NCI-H187 treated with DMSO at 0.1 percent for 48 hours (cell line): ENCODE measurements around the gene HOXB7.

Experiments
- DNase-seq: peaks from one replicate; lab custom pipeline; 2025; lab: John Stamatoyannopoulos, UW

HOXB7 gene

DNA sequence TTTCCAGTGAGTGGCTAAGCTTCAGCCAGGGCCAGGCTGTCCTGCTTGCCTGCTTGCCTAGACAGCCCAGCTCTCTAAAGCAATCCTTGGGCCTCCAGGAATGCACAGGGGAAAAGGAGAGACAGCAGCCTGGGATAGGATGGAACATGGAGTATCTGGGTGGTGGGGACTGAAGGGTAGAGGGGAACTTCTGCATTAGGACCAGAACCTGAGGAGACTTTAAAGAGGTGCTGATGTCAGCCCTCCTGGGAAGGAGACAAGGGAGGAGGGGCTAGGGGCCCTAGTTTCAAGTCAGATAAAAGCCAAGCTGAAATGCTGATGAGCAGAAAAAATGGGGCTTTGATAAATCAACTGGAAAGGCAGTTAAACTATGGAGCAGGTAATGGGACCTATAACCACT is 1.8 kb downstream of the HOXB7 start:
- DNase-seq: no peak

DNA sequence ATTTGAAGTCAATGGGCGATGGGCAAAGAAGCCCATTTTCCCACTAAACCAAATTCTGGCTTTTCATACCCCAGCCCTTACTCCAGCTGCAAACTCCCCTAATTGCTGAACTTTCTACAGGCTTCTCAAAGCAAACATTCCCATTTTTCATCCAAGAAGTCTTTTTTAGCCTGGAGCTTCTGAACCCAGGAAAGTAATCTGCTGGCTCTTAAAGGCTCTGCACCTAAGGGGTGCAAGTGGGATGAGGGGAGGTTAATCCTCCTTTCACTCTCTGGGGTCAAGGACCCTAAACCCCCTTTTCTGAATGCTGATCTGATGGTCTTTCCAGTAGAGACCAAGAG is 2.4 kb downstream of the HOXB7 start:
- no peak for DNase-seq

DNA sequence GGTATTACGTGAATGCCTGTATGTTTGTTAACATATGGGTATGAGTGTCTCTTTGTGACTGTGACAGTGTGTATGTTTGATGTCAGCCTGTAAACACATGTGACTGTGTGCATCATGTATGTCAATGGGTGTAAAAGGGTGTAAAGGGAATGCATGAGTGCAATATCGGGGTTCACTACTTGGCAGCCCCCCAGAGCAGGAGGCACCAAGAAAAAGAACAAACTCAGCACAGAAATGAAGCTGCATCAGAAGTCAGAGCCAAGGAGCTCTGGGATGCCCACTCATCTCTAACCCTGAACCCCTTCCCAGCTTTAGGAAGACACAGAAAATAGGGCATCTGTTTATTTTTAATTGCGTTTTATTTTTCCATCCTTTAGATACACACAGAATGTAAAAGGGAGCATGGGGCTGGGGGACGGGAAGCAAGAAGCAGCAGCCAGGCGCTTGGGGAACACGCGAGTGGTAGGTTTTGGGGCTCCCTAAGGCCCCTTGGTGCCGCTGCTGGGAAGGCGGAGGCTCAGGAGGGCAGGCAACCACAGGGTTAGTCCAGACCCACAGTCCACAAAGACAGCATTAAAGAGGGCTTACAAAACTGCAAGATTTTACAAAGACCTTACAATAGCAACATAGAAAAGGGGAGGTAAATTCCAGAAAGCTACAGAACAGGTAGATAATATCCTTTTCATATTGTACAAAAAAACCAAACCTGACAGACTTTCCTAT is 3.8 kb downstream of the HOXB7 start:
- no peak for DNase-seq

DNA sequence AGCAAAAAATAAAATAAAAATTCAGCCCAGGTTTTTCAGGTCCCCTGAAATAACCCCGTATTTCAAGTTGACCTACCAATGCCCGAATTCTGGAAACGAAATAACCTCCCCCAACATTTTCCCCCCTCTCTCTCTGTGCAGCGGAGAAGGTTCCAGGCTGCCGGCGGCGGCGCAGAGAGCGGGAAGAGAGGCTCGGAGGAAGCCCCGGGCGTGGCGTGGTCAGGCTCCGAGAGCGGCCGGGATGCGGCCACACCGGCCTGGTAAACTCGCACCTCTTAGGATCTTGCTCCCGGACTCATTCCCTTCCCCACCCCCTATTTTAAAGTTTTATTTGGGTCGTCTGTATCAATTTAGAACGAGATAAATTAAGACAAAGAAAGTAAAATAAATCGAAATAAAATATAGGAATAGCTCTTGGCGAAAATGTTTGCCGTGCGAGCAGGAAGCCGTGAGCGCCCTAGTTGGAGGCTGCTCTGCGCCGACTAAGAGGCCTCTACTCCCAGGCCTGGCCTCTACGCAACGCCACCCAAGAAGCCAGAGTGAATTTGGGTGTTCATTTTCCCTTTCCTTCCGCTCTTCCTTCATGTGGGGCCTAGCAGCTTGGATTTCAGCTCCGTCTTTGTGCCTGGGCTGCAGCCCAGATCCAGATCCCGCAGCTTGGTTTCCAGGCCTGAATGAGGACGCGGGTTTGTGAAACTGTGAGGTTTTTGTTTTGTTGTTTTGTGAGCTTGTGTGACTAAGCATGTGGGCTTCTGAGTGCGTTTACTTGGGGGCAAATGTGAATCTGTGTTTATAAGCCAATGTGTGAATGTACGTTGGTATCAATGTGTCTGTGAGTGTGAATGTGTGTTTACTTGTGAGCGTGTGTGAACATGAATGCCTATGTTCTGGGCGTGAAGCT is 4.6 kb downstream of the HOXB7 start:
- no peak for DNase-seq

DNA sequence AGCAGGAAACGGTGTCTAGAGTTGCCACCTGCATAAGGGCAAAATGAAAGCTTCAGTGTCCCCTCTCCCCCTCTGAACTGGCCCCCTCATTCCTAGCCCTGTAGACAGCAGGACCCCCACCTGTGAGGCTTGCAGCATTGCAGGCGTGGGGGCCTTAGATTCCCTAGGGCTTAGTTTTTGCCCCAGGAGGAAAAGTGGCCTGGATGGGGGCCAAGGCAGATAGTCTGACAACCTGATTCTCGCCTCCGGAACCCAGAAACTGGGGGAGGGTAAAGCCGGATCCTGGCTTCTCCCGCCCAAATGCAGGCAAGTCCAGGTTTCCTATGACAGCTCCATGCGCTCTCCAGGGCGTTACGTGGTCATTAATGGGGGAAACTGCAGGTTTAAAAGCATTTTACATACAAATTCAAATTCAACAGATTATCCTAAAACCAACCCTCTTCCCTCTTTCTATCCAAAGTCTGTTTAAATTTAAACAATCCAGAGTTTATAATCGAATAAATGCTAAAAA is 5.4 kb downstream of the HOXB7 start:
- DNase-seq: no peak

DNA sequence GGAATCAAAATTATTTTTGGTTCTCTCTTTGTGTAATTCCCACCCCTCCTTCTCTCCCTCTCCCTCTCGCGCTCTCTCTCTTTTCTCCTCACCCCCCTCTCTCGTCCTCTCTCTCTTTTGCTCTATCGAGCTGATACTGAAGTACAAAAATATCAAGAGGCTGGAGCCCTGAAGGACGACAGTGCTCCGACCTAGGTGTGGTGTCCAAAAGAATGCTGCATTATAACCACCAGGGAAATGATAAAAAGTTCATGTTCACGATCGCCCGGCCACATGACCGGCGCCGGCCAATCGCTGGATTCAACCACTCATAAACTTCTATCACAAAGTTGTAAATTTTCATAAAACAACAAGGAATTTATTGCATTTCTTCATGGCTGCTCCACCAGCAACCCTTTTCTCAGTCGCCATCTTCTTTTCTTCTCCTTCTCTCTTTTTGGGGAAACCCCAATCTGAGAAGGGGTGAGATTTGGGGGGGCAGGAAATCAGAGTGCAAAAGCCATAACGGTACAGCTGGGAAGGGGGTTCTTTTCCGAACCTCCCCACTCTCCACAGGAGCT is 6.0 kb downstream of the HOXB7 start, which contains the start of gene HOXB6:
HOXB6 (minus strand) TSS at position 217 of the 560 bp plus-strand sequence. CDS start 6,836 bp downstream, outside the sequence.
- DNase-seq: no peak

DNA sequence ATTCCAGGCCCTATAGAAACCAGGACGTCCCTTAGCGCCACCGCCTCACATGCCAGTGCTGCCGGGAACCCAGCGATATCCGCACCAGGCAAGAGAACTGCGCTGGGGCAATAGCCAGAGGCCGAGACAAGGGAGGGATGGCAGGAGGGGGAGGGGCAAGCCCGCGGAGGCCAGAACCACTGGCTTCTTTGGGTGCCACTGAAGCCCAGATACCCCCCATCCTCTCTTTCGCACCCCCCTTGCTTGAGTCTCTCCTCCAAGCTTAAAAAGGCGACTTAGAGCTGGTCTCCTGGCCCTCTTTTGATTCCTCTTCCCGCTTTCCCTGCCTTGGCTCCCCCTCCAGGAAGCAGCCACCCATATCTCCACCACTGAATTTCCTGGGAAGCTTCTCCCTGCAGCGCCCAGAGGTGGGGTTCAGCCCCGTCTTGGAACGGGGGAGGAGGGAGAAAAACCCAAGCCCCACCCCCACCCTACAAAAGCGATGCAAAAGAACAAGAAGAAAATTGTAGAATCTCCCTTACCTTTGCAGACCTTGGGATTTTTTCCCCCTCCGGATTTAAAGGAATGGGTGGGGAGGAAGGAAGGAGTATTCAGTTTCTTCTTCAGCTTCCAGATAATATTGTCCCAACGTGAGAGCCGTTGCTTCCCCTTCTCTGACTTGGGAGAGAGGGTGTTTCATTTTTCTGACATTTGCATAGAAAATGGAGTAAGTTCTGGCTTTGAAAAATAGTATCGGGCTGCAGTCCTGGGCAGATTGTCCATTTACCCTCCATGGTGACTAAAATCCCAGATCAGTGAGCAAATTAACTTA is 6.7 kb downstream of the HOXB7 start:
- DNase-seq: no peak

DNA sequence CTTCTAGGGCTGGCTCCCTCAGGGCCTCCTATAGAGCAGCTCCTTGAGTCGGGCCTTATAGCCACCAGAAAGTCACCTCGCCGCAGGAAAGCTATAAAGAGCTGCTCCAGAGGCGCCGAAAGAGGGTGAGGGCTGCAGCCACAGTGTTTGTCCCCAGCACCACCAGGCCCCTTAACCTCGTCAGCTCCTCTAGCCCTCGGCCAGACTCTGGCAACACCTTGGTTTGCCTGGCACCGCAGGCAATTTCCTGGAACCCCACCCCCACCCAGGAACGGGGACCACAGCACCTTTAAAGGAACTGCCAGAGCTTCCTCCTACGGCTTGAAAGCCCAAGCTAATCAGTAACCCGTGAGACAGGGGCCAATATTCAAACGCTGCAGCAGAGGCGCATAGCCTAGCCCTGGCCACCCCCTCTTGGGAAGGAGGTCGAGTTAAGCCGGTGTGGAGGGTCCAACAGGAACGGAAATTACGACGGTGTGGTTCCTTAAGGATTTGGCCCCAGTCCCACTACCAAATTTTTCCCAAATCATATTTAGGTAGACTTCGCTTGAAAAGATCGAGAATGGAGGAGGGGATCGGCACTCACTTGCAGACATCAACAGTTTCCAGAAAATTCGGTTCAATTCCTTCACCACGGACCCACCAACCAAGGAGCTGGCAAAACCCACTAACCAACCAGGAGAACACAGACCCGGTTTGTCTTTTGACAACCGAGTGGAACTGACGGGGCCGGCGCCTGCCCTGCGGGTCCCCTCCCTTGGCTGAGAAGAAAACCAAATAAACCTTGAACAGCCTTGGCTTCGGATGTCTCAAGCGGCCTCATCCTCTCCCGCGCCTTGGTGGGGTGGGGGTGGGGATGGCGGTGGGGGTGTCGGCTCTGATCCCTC is 9.0 kb downstream of the HOXB7 start:
- no peak for DNase-seq

DNA sequence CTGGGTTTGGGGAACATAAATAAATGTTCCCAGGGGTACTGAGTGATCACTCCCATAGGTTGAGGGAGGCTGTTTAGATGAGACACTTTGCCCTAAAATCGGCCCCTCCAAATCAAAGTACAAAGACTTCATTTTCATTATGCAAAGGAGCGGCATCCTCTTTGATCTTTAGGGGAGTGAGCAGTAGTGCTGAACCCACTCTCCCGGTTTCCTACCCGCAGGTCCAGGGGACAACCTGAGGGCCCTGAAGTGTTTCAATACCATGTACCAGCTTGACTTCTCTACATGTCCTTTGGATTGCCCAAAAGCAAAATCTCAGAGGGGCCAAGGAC is 9.6 kb downstream of the HOXB7 start:
- DNase-seq: no peak

DNA sequence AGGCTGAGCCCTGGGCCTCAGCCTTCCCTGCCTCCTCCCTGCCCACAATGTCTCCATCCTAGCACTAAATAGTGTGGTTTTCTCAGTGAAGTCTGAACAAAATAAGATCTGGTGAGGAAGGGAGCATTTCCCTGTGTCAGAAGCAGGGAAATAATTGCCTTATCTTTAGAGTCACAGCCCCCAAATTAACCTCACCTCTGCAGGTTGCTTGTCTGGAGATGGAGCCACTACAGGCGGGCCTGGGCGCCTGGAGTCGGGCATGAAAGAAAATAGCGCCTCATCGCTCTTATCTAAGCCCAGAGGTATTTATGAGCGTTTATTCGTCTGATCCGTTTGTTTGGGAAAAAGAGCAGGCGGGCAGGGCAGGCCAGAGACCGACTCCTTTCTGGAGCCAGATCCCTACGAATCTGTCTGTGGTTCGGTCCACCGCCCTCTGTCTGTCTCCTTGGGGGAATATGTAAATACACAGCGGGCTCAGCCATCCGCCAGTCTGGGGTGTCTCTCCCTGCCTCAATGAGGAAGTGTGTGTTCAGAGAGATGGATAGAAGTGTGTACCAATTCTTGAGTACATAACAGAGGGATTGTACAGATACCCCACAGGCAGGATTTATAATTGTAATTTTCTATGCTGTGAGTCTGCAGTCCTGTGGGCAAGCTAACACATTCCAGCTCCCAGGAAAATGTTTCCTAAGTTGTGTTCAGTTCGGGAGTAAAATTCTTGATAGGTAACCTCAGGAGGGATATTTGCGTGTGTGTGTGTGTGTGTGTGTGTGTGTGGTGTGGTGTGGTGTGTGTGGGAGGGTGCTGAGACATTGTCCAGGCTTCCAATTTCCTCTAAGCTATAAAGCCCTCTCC is 10.3 kb downstream of the HOXB7 start:
- no peak for DNase-seq

DNA sequence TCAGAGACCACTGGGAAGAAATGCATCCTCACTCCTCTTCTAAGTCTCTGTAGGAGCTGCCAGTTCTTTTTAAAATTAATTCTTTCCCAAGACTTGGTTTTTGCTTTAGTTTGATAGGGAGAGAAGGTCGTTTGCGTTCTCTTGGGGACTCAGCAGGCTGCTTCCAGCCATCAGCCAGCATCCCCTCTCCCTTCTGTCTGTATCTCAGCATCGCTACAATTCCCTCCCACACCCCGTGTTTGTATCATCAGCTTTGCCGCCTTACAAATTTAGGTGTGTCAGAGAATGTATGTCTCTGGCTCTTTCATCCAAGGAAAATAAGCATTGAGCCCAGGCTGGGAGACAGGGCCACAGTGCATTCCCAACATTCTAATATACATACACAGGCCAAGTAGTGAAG is 11.5 kb downstream of the HOXB7 start:
- no peak for DNase-seq

DNA sequence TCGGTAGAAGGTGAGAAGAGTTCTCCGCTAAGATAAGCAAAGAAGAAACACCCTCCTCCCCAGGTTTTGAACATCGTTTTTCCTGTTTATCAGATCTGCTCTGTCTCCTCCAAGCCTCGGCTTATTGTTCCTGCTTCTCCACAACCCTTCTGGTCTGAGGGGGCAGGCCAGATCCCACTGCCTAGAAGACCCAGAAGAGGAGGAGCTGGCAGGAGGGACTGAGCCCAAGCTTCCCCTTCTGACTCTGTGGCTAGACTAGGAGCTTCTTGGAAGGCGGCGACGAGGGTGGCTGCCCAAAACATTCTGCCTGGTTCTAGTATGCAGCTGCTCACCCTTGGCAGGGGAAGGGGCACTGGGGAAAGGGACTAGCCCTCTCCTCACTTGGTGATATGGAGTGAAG is 12.1 kb downstream of the HOXB7 start:
- DNase-seq: no peak

DNA sequence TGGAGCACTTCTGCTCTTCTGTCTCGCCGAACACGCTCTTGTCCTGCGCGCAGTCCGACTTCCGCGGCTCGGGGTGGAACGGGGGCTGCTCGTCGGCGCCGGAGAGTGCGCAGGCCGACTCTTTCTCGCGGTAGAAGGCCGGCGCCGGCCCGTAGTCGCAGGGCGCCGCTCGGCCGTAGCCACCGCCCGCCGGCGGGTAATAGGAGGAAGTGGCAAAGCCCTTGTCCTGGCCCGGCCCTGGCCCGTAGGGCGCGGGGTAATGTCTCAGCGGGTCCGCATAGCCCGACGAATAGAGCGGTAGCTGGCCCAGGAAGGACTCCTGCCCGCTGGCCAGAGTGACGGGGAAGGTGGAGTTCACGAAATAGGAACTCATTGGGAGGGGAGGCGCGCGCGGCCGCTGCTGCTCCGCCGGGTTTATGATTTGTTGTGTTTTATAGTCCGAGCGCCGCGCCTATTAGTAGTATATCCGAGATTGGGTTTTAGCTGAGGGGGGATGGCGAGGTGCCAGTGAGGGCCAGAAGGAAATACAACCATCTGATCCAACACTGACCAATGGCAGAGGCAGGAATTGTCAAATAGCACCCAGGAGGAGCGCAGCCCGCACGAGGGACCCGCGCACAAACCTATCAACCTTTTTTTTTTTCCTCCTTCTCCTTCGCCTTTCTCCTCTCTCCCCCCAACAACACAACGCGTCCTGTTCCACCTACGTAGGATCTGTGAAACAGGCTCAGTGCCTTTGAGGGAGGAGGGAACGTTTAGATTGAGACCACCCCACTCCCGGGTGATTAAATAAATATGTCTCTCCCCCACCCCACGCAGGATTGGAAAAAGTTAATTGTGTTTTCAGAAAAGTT is 12.8 kb downstream of the HOXB7 start:
- no peak for DNase-seq

DNA sequence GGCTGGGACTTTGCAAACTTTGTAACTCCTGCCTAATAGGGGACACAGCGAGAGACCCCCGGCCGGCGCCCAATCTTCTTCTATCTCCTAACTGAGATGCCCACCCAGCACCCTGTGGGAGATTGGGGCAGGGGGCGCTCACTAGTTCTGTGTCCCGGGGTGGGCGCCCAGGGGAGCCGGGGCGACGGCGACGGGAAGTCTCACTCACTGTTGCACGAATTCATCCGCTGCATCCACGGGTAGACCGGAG is 13.4 kb downstream of the HOXB7 start:
- no peak for DNase-seq

DNA sequence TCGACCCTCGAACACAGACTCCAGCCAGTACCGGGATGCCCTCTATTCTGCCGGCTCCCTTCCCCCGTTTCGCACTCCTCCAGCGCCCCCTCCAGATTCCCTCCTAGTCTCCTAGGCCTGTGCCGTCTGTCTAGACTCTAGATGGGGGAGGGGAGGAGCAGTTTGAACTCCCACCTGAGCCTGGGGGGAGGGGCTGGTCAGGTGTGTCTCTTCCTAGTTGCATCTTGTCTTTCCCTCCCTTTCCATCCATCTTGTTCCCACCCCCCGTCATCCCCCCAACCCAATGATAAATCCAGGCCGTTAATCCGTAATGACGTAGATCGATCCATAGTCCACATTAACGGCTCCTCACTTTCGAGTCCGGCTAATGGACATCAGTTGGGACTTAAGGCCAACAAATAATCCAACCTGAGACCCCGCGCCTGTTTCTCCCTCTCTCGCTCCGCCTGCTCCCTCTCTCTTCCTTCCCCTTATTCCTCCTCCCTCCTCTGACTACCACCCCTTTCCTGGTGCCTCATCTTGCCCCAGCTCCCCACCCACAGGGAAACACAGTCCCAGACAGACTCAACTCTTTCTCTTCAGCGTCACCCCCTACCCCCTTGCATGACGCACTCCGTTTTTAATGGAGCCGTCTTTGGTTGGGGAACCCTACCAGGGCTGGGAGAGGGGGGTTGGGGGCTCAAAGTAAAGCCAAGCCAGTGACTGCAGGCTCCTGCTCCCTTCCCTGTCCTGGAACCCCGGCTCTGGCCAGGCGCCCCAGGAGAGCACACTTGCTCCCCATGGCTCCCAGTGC is 13.9 kb downstream of the HOXB7 start:
- peak; percentile 83 for DNase-seq

DNA sequence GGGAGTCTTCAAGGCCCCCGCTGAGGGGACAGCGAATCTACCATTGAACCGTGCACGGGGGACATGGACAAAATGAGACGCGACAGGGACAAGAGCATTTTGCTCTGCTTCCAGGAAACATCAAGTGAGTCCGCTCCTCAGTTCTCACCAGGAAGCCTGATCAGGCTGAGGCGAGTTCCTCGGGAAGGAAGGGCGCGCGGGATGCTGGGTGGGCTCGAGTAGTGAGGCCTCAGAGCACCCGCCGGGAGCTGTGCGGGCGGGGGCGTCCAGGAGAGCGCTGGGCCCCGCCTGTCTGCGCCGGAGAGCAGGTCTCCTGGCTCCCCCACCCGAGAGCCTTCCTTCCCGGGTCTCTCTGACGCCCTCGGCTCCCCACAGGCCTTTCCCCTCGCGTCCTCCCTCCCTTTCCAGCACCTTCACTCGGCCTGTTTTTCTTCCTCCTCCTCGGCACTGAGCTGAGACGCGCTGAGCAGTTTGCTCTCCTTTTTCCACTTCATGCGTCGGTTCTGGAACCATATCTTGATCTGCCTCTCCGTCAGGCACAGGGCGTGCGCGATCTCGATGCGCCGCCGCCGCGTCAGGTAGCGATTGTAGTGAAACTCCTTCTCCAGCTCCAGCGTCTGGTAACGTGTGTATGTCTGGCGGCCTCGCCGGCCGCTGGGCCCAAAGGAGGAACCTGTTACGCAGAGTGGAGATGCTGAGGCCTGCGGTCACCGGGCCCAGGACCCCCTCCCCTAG is 14.7 kb downstream of the HOXB7 start:
- no peak for DNase-seq

DNA sequence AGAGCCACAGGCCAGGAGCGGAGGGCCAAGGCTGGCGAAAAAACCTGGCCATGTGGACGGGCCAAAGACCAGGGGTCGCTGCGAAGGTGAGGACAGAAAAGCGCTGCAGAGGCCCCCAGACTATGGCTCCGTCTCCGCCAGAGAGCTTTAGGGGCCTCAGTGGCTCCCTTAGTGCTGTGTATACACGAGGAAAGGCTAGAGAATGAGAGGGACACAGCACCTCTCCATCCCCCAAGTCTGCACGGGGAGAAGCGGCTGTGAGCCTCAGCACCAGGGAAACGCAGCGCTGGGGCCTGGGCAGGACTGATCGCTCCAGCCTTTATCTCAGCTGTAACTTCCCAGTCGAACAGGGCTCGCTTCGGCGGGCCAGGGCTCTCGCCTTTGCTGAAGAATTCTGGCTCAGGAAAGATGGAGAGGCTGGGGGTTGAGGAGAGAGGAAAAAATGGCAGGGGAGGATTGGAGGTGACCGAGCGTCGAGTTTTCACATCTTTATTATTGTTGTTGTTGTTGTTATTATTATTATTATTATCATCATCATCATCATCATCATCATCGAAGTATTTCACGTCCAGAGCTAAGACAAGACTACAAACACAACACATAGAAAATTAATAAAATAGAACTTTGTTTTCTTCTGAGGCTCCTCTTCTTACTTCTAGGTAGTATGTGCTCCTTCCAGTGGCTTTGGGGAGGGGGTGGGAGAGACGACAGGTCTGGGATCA is 15.4 kb downstream of the HOXB7 start:
- DNase-seq: no peak
